ENCODE data around the gene TXNDC8.

The TXNDC8 gene

DNA sequence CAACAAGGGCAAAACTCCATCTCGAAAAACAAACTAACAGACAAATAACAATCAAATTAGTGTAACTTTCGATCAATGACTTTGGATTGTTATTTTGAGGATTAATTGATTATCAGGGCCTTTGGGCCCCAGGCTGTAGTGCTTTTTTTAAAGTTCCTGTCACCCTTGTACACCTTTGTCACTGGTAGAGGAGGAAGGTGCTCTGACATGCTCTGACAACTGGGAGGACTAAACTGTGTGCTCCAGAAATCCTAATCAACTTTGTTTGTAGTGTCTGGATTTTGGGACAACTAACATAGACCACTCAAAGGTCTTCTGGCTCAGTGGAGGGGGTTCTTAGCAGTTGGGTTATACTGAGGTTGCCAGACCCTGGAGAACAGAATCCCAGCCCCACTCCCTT, 83.2 kb downstream of the TXNDC8 start:
- no peak overlapping the region for H3K27ac ChIP-seq
- H3K9me3 ChIP-seq (ENCODE audit: low read depth, low read length) = no peaks in the 10 kb centered on the region
- peaks cover 27% of the 10 kb centered on the region for H3K36me3 ChIP-seq (ENCODE audit: insufficient read depth, low read length)
- peak overlapping the region; percentile 90 for H3K9ac ChIP-seq (ENCODE audit: insufficient read length)
- peak overlapping the region; percentile 93 for H3K4me3 ChIP-seq
- DNase-seq (ENCODE audit: low read depth, low spot score) = no peak
- TF ChIP-seq POLR2AphosphoS5 (IDR thresholded peaks at IDR 0.05; ENCODE audit: borderline replicate concordance, low read depth, low read length) (no peak), EZH2 (IDR thresholded peaks at IDR 0.05) (no peak), FOXP2 (optimal IDR thresholded peaks at IDR 0.05; ENCODE audit: control extremely low read depth, extremely low read length, insufficient read depth) (no peak)

Data from SK-N-MC (cell line).